GM12875 (cell line): ENCODE measurements around the gene ATL2.

Source experiments
- H3K4me3 ChIP-seq: one replicate; pipeline ENCODE4 v1.5.1; 2011; ENCODE audit warnings: low read depth, low read length, control low read depth
- CTCF ChIP-seq: IDR thresholded peaks from 2 replicates; pipeline ENCODE4 v1.5.1; 2011; ENCODE audit warnings: low read depth, mild to moderate bottlenecking, control low read depth, inconsistent platforms, low read length, moderate library complexity, borderline replicate concordance; ENCODE audit not compliant: insufficient read depth

ATL2 gene

GRCh38 chr2:38405917-38406596, 29.0 kb upstream of the ATL2 start:
- H3K4me3 ChIP-seq, result no peak overlapping the region
- TF ChIP-seq CTCF, result no peak

GRCh38 chr2:38400513-38400912, 23.4 kb upstream of the ATL2 start:
- no peak overlapping the region for H3K4me3 ChIP-seq
- TF ChIP-seq CTCF, result no peak

GRCh38 chr2:38398739-38399138, 21.7 kb upstream of the ATL2 start:
- no peak overlapping the region for H3K4me3 ChIP-seq
- no peak for TF ChIP-seq CTCF

- TF ChIP-seq CTCF, result no peak
- no peak overlapping the region for H3K4me3 ChIP-seq
These were observed 17.8 kb upstream of the ATL2 start for GRCh38 chr2:38394903-38395341.

- H3K4me3 ChIP-seq, result no peak overlapping the region
- no peak for TF ChIP-seq CTCF
These were observed 17.0 kb upstream of the ATL2 start for GRCh38 chr2:38394041-38394440.

- TF ChIP-seq CTCF, result no peak
These were observed 13.9 kb upstream of the ATL2 start for GRCh38 chr2:38390947-38391346.

GRCh38 chr2:38387887-38388286, 10.8 kb upstream of the ATL2 start:
- no peak overlapping the region for H3K4me3 ChIP-seq

More at GRCh38 chr2:38390947-38391346, 13.9 kb upstream of the ATL2 start:
- H3K4me3 ChIP-seq, result no peak overlapping the region

More at GRCh38 chr2:38387887-38388286, 10.8 kb upstream of the ATL2 start:
- no peak for TF ChIP-seq CTCF
